ENCODE results near the gene POLR2E.

DNA sequence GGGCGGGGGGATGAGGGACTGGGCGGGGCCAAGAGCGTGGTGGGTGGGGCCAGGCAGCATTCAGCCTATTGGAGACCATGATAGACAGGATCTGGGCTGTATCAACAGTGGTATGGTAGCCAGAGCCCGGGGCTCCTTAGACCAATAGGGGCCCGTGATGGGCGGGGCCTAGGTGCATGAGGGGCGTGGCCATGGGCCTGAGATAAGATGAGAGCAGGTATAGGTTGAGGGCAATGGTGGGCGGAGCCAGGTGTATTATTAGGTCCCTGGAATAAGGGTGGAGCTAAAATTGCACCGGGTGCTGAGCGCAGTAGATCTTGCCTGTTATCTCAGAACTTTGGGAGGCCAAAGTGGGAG lies 50.0 kb downstream of the POLR2E start:
- TF ChIP-seq POLR2A (IDR thresholded peaks at IDR 0.05; ENCODE audit: low read length) (no peak), GATA1 (IDR thresholded peaks at IDR 0.05; ENCODE audit: low read depth, low read length) (no peak)
